ENCODE data around the gene DAB2.

DNA sequence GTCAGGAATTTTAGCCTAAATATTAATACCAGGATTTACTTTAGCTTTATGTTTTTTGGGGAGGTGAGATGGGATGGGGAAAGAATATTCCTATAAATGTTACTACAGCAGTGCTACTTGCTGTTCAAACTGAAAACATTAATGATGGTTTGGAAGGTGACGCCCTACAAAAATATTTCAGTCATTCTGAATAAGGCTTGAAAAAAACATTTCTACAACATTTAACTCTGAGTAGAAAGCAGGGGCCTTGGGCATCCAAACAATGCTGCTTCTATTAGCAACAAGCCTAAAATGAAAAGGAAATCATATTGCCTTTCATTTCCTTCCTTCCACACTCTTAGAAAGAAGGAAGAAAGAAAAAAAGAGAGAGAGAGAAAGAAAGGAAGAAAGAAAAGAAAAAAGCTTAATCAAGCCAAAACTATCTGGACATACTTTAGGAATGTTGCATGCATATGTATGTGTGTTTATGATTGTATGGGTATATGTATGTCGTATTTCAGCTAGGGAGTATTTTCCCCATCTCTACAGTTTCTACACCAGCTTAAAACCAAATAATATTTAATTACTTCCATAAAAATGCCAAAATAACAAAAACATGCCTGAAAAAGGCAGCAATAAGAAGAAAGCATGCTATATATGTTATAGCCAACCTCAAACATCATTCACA, 16.3 kb upstream of the DAB2 start:
- TF ChIP-seq RFX5 (IDR thresholded peaks at IDR 0.05; ENCODE audit: borderline replicate concordance, low read depth, low read length) = no peak
- no peak for TF ChIP-seq TBP (IDR thresholded peaks at IDR 0.05; ENCODE audit: low read depth, low read length)
- TF ChIP-seq POLR2A (IDR thresholded peaks at IDR 0.05; ENCODE audit: control extremely low read depth in 1 of 2, low read depth in 2 of 2, low read length in 2 of 2) = no peak
- TF ChIP-seq SIX5 (IDR thresholded peaks at IDR 0.05; ENCODE audit: low read depth, low read length) = no peak
- TF ChIP-seq, protein P1, sequence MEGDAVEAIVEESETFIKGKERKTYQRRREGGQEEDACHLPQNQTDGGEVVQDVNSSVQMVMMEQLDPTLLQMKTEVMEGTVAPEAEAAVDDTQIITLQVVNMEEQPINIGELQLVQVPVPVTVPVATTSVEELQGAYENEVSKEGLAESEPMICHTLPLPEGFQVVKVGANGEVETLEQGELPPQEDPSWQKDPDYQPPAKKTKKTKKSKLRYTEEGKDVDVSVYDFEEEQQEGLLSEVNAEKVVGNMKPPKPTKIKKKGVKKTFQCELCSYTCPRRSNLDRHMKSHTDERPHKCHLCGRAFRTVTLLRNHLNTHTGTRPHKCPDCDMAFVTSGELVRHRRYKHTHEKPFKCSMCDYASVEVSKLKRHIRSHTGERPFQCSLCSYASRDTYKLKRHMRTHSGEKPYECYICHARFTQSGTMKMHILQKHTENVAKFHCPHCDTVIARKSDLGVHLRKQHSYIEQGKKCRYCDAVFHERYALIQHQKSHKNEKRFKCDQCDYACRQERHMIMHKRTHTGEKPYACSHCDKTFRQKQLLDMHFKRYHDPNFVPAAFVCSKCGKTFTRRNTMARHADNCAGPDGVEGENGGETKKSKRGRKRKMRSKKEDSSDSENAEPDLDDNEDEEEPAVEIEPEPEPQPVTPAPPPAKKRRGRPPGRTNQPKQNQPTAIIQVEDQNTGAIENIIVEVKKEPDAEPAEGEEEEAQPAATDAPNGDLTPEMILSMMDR (IDR thresholded peaks at IDR 0.05; ENCODE audit: control extremely low read depth in 1 of 3, insufficient read depth in 1 of 3, low read depth in 1 of 3, low read length in 3 of 3) = no peak
